ENCODE data around the gene DNAH12.

DNA sequence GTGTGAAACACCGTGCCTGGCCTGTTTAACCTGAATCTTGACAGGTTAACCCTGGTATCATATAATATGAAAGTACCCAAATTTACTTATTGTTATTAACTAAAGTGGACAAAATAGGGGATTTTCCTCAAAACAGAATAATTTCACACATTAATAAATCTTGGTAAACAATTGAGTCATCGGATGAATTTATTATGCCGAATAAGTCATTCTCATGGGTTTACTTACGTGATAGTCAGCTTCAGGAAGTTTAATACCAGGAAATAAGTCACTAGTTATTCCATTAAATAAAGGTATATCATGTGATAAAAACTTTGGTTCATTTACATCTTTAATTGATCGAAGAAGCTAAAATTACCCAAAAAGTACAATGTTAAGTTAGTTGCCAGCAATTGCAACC, 99.7 kb downstream of the DNAH12 start:
- TF ChIP-seq, protein P1, sequence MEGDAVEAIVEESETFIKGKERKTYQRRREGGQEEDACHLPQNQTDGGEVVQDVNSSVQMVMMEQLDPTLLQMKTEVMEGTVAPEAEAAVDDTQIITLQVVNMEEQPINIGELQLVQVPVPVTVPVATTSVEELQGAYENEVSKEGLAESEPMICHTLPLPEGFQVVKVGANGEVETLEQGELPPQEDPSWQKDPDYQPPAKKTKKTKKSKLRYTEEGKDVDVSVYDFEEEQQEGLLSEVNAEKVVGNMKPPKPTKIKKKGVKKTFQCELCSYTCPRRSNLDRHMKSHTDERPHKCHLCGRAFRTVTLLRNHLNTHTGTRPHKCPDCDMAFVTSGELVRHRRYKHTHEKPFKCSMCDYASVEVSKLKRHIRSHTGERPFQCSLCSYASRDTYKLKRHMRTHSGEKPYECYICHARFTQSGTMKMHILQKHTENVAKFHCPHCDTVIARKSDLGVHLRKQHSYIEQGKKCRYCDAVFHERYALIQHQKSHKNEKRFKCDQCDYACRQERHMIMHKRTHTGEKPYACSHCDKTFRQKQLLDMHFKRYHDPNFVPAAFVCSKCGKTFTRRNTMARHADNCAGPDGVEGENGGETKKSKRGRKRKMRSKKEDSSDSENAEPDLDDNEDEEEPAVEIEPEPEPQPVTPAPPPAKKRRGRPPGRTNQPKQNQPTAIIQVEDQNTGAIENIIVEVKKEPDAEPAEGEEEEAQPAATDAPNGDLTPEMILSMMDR (IDR thresholded peaks at IDR 0.05; ENCODE audit: extremely low read depth in 1 of 2, insufficient read depth in 1 of 2, low read depth in 1 of 2, low read length in 2 of 2): no peak
- TF ChIP-seq POLR2A (IDR thresholded peaks at IDR 0.05; ENCODE audit: low read depth, low read length): no peak
- no peak for TF ChIP-seq GATA2 (IDR thresholded peaks at IDR 0.05; ENCODE audit: insufficient read depth, insufficient read length, low read depth, low read length)
